GM10248 (cell line): Measurements from ENCODE around the gene CDK5R1.

Experiments used
- CTCF ChIA-PET: fragments of 300-600 bp; sonication (Branson Sonifier 250); formaldehyde crosslinking; extraction: SDS; loops from one replicate; lab custom pipeline; 2021; ENCODE audit warnings: antibody characterized with exemption; lab: Yijun Ruan, JAX
- POLR2A ChIA-PET: fragments of 350-650 bp; sonication (Branson Sonifier 250); formaldehyde crosslinking; extraction: SDS; loops from one replicate; lab custom pipeline; 2020; ENCODE audit warnings: antibody characterized with exemption; lab: Yijun Ruan, JAX
- DNase-seq: peaks from one replicate; pipeline ENCODE4 v3.0.0; 2012; ENCODE audit errors: extremely low spot score
- TF ChIP-seq, protein P1 (sequence below): IDR thresholded peaks from 2 replicates; pipeline ENCODE4 v1.5.1; 2012; ENCODE audit warnings: mild to moderate bottlenecking, low read depth; ENCODE audit errors: extremely low read depth, missing control alignments, control extremely low read depth

The CDK5R1 gene

DNA sequence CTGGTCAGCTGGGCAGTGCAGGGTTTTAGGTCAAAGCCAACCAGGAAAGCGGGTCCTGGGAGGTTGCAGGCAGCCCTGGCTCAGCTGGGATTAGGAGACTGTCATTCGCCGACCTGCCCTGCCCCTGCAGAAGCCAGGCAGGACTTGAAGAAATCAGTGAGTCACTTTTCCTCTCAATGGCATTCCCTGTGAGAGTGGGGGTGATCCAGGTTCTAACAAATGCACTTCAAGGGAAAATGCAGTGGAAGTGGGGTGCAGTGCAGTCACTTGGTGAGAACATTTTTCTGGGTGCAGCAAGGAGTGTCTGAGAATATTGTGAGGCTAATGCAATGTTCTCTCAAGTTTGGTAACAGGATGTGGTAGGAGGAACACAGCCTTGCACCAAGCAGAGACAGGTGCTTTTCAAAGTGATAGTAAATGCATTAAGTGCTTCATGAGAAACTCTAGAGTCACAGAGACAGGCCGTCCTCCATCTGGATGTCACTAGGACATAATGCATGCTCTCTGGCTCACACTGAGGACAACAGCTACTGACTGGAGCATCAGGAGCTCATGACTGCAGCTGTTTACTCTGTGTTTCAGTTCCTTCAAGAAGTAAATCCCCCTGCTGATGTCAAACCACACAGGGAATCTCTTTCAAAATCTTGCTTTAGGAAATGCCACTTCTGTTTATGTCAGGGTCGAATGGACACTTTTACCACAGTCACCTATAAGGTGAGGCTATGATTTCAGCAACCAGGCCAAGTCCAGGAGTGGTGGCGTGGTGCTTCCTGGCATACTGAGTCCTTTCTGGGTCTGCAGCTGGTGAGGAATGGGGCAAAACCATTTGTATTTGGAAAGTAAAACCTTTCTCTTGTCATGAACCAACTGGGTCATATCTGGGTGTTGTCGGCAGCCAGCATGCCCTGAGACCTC, 16.7 kb downstream of the CDK5R1 start:
- TF ChIP-seq, protein P1, sequence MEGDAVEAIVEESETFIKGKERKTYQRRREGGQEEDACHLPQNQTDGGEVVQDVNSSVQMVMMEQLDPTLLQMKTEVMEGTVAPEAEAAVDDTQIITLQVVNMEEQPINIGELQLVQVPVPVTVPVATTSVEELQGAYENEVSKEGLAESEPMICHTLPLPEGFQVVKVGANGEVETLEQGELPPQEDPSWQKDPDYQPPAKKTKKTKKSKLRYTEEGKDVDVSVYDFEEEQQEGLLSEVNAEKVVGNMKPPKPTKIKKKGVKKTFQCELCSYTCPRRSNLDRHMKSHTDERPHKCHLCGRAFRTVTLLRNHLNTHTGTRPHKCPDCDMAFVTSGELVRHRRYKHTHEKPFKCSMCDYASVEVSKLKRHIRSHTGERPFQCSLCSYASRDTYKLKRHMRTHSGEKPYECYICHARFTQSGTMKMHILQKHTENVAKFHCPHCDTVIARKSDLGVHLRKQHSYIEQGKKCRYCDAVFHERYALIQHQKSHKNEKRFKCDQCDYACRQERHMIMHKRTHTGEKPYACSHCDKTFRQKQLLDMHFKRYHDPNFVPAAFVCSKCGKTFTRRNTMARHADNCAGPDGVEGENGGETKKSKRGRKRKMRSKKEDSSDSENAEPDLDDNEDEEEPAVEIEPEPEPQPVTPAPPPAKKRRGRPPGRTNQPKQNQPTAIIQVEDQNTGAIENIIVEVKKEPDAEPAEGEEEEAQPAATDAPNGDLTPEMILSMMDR, result no peak
- ChIA-PET CTCF (interaction anchor here (0.7 to 1.4 kb wide), 3 partner anchors 14 to 24 kb away, joined by 3 to 4 read pairs (median 3); no protein-coding TSS in a partner anchor), POLR2A (interaction anchor here (0.6 to 1.3 kb wide), 4 partner anchors 14 to 149 kb away, joined by 3 to 14 read pairs (median 4); no protein-coding TSS in a partner anchor)
- peak; percentile 81 for DNase-seq

DNA sequence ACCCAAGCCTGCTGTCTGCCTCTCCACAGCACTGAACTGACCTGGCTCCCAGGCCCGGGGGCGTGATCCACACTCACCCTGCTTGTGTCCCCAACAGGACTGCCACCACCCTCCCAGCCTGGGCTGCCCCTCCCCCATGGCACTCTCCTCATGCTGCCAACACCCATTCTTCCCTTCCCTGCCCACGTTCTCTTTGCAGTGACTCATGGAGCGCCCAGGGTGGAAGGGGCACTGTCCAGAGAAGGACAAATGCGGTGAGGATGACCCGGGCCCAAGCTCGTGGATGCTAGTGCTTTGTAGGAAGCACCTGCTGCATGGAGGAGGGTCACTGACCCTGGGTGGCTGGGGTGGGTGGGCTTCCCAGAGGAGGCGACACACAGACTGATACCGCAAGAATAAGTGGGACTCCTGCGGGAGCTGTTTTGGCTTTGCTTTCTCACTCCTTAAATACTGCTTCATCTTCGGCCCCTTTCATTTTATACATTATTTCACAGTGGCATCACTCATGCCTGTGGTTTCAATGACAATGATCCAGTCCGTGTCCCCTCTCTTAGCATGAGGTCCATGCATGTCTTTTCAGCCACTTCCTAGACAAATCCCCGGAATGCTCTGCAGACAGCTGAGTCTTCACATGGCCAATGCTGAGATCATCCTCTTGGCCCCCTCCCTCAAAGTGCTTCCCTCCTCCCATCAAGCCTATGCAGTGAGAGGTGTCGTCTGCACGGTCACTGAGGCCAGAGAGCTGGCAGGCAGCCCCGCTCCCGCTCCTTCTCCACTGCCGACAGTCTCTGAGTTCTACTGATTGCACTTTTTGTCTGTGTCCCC, 17.6 kb downstream of the CDK5R1 start:
- CTCF ChIA-PET, result interaction anchor here (0.7 to 1.4 kb wide), 3 partner anchors 15 to 23 kb away, joined by 3 to 4 read pairs (median 3); no protein-coding TSS in a partner anchor
- POLR2A ChIA-PET, result interaction anchor here (1.0 to 1.3 kb wide), 3 partner anchors 13 to 55 kb away, joined by 3 to 14 read pairs (median 6); no protein-coding TSS in a partner anchor
- DNase-seq, result no peak

DNA sequence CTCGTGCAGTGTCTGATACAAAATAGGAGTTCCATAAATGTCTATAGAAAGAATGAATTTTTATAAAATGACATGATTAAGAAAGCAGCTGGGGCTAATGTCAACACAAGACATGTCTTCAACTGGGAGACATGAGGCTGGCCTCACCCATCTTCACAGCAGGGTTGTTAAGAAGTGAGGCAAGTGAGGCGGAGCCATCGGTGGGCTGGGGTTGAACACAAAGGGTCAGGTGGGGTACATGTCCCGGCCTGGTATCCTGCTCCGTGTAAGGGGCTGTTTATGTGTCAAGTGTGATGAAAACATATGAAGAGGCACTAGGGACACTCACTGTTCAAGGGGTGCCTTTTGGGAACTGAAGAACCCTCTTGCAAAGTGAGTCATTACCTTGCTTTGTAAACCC, 22.1 kb downstream of the CDK5R1 start:
- TF ChIP-seq, protein P1, result no peak
- DNase-seq, result no peak
- CTCF ChIA-PET, result interaction anchor here (0.9 to 4.1 kb wide), 4 partner anchors 18 to 37 kb away, joined by 3 to 13 read pairs (median 3); no protein-coding TSS in a partner anchor
- POLR2A ChIA-PET, result no interaction called here

More for the DNA sequence above, 17.6 kb downstream of the CDK5R1 start:
- TF ChIP-seq, protein P1, result no peak

DNA sequence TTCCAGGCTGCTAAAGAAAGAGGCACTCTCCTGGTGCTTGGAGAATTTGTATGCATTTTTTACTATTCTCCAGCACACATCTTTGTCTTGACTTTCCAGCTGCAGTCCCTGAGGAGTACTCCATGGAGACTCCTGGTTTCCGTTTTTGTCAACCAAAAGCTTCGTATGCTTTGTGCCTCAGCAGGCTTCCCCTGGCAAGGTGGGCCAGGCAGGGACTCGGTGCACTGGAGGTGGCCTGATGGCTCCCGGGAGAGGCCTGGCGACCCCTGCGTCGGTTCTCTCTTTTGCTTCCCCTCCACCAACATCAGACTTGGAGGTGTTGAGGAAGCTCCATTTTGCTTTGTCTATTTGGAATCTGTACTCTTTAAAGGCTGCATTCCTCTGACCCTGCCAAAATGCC, 23.7 kb downstream of the CDK5R1 start:
- CTCF ChIA-PET, result interaction anchor here (0.8 to 4.1 kb wide), 4 partner anchors 19 to 79 kb away, joined by 3 to 13 read pairs (median 6); no protein-coding TSS in a partner anchor
- TF ChIP-seq, protein P1, result no peak
- DNase-seq, result no peak
- POLR2A ChIA-PET, result interaction anchor here (1.3 kb wide), 1 partner anchor 13 kb away, joined by 3 read pairs; no protein-coding TSS in a partner anchor

DNA sequence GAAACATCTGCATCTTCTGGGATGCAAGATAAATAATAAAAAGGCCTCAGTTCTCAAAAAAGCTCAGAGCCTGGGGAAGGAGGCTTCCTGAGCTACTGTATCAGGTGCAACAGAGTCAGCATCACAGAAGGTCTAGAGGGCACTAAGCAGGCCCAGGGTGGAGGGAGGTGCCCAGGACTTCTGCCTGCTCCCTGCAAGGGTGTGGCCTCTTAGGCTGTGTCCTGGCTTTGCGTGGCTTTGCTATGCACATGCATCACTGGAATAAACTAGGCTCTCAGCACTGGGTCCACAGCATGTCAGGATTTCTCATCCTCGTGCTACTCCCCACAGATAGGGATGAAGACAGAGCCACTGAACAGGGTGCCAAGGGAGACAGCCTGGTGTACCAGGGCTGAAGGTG, 25.5 kb downstream of the CDK5R1 start:
- CTCF ChIA-PET, result interaction anchor here (1.6 to 4.1 kb wide), 3 partner anchors 15 to 24 kb away, joined by 3 to 13 read pairs (median 5); no protein-coding TSS in a partner anchor
- POLR2A ChIA-PET, result no interaction called here
- TF ChIP-seq, protein P1, result no peak
- DNase-seq, result no peak

DNA sequence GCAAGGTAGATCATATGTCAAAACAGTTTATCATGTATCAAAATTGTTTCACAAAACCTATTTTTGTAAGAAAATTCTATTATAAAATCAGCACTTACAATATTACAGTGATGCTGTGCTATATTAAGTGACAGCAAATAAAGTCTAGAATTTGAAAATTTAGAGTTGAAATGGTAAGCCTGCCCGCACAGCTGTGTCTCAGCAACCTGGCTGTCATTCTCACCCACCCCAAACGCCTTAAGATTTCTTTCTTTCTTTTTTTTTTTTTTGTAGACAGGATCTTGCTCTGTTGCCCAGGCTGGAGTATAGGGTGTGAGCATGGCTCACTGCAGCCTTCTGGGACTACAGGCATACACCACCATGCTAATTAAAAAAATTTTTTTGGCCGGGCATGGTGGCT, 26.8 kb downstream of the CDK5R1 start:
- ChIA-PET CTCF (interaction anchor here (1.1 to 1.6 kb wide), 2 partner anchors 14 to 29 kb away, joined by 3 read pairs; no protein-coding TSS in a partner anchor), POLR2A (no interaction called here)
- TF ChIP-seq, protein P1, result no peak
- DNase-seq, result no peak
